DMS 273 treated with DMSO at 0.1 percent for 48 hours (cell line): ENCODE results near the gene BICRA.
"Not testable (repeated sequence)": the region's sequence is repeated elsewhere in the genome, so short reads cannot be mapped to it uniquely, and the experiment has no call there.

ENCODE experiments used
- DNase-seq: peaks from one replicate; lab custom pipeline; 2025; lab: John Stamatoyannopoulos, UW

The BICRA gene

DNA sequence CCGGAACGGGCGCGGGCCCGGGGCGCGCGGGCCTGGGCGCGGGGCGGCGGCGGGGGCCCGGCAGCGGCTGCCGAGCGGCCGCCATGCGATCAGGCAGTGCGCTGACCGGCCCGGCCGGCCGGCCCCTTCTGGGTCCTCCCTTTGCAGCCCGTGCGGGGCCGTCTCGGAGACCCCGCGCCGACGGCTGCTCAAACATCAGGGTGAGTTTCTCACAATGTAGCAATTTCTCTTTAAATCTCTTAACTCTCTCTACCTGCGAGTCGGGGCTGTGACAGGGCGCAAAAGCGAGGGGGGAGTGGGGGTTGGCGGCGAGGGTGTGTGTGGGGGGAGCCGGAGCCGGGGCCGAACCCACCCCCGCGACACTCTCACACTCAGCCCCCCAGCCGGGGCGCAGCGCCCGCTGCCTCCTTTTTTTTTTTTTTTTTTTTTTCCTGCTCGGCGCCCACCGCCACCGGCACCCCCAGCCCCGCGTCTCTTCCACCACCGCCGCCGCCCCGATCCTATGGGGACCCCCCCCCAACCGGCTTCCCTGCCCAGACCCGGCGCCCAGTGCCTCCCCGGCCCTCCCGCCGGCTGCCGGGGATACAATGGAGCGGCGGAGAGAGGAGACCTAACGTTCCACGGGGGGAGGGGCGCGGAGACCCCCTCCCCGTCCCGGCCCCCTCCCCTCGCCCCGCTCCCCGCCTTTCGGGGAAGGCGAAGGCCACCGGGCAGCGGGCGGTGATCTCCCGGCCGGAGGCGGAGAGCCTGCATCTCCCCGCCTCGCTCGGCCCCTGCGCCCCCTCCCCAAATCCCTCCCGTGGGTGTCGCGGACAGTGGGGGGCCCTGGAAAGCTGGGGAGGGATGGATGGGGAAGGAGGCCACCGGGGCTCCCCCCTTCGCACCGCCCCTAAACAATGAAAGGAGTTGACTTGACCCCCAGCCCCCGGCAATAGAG lies at the start of gene BICRA:
Gene BICRA, plus strand, starts transcription at position 166 of the 937 bp plus-strand sequence. CDS start 64,441 bp downstream, outside the sequence.
- peak; percentile 31 for DNase-seq

- no peak for DNase-seq
Observed at GRCh38 chr19:47560999-47561398, 47.9 kb upstream of the BICRA start.

DNA sequence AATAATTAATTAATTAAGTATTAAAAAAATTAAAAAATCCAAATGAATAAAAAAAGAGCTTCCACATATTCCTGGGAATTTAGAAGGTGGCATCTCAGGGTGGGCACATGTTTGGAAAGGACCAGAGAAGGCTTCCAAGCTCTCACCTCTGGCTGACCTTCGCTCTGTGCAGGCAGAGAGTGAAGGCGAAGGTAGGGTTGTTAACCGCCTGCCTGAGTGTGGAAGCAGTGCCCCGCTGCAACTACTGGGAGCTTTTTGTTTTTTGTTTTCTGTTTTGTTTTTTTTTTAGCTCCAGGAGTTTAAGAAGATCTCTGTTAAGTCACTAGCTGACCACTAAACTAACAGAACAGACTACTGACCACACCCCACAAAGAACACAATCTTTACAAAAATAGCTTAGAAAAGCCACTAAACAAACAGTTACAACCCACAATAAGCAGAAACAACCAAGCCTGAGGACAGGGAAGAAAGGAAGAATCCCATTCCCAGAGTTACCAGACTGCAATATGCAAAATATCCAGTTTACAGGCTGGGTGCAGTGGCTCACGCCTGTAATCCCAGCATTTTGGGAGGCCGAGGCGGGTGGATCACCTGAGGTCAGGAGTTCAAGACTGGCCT lies 47.4 kb upstream of the BICRA start:
- no peak for DNase-seq

DNA sequence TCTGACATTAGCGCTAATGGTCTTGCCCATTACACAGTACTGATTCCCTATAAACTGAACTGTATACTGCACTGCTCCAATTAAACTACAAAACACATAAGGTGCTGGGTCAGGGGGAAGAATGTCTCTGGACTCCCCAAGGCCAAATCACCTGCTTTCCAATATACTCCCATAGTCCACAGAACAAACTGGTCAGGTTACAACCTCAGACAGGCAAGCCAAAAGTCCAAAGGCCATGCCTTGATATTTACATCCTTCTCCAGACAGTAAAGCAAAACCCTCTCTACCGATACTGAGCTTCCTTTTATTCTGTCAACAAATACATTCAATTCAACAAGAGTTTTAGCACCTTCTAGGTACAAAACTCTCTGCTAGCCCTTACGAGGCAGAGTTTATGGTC lies 44.9 kb upstream of the BICRA start:
- no peak for DNase-seq

GRCh38 chr19:47569331-47569730 lies 39.6 kb upstream of the BICRA start:
- no peak for DNase-seq

- no peak for DNase-seq
Observed at GRCh38 chr19:47572635-47573034, 36.3 kb upstream of the BICRA start.

- DNase-seq = no peak
Observed at GRCh38 chr19:47573071-47574026, 35.6 kb upstream of the BICRA start, which contains the start of gene ZNF541. Gene ZNF541, minus strand, starts transcription at chr19:47573148. Its CDS starts 17,292 bp downstream, at chr19:47555856.

GRCh38 chr19:47580397-47580796 lies 28.5 kb upstream of the BICRA start:
- DNase-seq = no peak

DNA sequence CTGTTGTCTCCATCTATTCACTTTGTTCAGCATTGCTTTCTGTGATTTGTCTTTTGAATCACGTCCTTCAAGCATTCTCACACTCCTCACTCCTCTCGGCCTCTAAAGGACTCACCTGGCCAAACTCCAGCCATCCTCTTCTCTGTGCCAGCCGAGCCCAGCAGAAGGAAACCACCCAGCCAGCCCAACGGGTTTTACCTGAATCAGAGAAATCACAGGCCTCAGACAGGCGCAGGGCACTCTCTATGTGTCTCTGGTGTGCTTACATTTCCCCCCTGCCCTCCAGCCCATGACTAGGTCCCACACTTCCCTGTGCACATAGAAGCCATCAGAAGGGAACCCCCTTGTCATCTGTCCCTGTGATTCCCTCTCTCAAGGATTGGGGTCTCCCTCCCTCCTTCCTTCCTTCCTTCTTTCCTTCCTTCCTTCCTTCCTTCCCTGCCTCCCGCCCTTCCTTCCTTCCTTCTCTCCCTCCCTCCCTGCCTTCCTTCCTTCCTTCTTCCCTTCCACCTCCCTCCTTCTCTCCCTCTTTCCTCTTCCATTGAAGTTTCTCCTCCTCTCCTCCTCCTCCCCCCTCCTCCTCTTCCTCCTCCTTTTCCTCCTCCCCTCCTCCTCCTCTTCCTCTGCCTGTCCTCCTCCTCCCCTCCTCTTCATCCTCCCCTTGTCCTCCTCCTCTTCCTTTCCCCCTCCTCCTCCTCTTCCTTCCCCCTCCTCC lies 27.2 kb upstream of the BICRA start:
- no peak for DNase-seq

GRCh38 chr19:47582320-47582909 lies 26.5 kb upstream of the BICRA start:
- DNase-seq = no peak

DNA sequence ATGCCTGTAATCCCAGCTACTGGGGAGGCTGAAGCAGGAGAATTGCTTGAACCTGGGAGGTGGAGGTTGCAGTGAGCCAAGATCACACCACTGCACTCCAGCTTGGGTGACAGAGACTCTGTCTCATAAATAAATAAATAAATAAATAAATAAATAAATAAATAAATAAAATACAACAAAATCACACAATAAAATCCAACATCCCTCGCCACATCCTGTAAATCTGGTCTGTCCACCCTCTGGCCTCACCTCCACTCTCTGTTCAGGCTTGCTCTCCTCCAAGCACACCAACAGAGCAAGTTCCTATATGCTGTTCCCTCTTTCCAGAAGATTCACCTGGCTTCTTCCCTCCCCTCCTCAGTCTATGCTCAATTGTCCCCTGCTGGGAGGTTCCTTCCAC lies 25.8 kb upstream of the BICRA start:
- DNase-seq = not testable (repeated sequence)

DNA sequence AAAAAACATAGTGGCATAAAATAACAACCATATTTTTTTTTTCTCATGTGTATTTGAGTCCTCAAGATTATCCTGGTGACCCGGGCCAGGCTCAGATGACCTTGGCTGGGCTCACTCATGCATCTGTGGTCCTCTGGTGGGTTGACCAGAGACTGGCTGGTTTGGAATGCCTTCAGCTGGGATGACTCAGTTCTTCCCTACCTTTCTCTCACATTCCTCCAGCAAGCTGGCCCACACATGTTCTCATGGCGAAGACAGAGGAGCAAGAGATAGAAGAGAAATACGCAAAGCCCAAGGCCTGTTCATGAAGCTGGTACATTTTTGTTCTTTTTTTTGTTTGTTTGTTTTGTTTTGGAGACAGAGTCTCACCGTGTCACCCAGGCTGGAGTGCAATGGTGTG lies 21.6 kb upstream of the BICRA start:
- no peak for DNase-seq

GRCh38 chr19:47589824-47590223 lies 19.1 kb upstream of the BICRA start:
- no peak for DNase-seq

GRCh38 chr19:47593860-47594259 lies 15.1 kb upstream of the BICRA start:
- no peak for DNase-seq

DNA sequence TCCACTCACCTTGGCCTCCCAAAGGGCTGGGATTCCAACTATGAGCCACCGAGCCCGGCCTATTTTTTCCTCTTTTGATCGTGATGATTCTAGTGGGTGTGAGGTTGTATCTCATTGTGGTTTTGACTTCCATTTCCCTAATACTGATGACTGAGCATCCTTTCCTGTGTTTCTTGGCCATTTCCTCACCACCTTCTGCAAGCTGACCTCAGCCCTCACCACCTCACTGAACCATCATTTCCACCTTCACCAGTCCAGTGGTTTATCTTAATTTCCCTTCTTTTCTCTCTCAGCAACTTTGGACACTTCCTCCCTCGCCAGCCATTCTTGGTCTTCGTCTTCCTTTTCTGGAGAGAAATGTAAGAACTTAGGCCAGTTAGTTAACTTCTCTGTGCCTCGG lies 13.0 kb upstream of the BICRA start:
- DNase-seq = no peak

- DNase-seq = no peak
Observed at GRCh38 chr19:47598407-47599349, 10.3 kb upstream of the BICRA start.

DNA sequence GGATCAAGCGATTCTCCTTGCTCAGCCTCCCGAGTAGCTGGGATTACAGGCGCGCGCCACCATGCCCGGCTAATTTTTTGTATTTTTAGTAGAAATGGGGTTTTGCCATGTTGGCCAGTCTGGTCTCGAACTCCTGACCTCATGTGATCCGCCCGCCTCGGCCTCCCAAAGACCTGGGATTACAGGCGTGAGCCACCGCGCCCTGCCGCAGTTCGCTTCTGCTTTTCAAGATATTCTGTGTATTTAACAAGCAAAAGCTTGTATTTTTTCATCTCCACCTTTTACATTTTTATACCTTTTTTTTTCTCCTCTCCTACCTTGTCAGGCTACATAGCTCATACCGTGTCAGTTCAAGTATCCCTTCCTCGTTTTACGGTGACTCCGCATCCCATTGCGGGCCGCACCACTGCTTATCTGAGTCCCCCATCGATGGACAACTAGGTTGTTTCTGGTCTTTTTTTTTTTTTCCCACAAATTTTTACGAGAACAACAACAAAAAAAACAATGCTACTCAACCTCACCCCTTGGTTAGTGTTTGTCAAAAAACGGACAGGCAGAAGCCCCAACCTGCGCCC lies 9.2 kb upstream of the BICRA start:
- DNase-seq = not testable (repeated sequence)

DNA sequence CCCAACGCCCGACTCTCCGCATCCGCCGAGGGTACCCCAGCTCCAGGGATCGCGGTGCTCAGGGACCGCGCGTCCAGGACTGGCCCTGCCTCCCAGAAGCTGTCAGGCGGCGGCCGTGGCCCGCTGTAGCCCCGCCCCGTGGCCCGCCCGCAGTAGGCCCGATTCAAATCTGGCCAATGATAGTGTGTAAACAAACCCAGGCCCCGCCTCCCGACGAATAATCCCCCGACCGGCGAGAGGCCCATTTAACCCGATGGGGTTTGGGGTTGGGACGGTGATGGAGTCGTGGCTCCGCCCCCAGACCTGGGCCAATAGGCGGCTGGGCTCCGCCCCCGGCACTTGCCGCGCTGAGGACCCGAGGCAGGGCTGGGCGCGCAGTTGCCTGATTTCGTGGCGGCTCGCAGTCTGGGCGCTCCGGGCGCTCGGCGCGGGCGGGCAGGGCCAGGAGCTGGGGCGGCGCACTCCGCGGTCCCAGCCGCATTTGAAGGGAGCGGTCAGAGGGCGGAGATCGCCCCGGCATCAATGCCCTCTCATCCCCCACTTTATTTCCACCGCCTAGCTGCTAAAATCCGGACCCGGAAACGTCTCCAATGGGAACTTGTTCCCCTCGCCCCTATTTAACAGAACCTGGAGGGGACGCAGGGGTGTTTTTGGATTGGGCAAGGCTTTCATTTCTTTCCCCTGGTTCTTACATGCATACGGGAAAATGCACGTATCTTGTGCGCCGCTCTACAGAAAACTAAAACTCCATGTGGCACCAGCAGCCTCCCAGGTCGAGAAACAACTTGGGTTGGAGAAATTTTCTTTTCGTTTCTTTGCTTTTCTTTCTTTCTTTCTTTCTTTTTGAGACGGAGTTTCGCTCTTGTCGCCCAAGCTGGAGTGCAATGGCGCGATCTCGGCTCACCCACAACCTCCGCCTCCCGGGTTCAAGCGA lies 8.4 kb upstream of the BICRA start:
- peak; percentile 96 for DNase-seq
